Hematopoietic multipotent progenitor cell (in vitro differentiated cells): ENCODE results near the gene SIGLEC11. TPM values are rescaled to one million over a fixed set of nuclear protein-coding genes. Genes with fewer than 3 reads are reported as not detected.
"Not testable (repeated sequence)": the region's sequence is repeated elsewhere in the genome, so short reads cannot be mapped to it uniquely, and the experiment has no call there.

ENCODE experiments used
- DNase-seq, 3 donors: peaks; one replicate each; pipeline ENCODE4 v3.0.0-alpha.2; 2011 to 2015; ENCODE audit warnings: low read depth in 2 of 3, low spot score in 2 of 3
- total RNA-seq: library from RNA; depleted of rRNA; stranded (reverse); fragments of >200 nt; gene quantifications from one replicate; pipeline ENCODE4 v1.2.3, GENCODE V29; 2012

Gene SIGLEC11
- total RNA-seq, 1 donor = under 0.01 TPM

DNA sequence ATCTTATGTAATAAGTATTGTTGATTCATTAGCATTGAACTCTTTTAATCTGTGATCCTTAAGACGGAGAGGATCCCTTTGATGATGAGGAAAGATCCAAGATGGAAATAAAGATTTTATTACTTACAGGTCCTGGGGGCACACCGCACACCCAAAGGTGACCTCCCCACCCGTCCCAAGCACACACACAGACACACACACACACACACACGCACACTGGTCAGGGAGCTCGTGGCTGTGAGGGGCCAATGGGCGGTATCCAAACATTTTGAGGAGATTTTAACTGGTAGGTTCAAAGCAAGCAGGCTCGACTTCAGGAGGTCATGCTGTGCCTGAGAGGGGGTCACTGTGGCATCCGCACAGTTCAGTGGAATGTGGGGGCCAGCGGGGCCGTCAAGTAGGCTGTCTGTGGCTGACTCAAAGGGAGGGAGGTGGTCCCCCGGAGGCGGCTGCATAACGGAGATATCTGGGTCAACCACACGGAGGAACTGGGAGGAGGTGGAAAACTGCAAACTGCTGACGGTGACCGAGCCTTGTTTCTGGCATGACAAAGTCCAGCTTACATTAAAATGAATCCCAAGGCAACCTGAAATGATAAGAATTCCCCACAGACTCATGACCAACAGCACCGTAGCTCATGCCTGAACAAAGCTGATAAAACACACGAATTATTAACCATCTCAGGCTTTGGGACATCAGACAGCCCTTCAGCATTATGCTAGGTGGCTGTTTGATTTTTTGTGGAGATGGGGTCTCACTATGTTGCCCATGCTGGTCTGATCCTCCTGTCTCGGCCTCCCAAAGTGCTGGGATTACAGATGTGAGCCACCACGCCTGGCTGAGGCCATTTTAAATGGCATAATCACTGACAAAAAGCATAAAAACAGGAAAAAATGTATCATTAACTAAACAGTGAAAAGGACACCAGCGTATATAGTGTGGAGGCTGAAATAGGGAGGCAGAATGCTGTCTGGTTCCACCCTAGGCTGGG is 20.9 kb upstream of the SIGLEC11 start:
- no peak for DNase-seq

DNA sequence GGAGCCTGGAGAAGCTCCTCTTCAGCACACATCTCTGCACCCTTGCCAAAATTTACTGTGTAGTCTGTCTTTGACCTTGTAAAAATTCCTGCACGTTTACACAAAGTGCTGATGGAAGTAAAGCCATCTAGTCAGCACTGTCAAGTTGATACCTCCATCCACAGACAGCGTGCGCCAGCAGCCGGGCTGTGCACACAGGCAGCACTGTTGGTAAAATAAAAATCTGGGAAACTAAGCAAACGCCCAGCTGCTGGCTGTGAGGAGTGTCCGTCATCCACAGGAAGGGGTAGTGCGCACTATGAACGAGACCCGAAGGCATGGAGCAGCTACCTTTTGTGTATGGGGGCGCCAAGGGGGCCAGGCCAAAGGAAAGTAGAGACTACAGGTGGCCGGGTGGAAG is 17.4 kb upstream of the SIGLEC11 start:
- DNase-seq = no peak

DNA sequence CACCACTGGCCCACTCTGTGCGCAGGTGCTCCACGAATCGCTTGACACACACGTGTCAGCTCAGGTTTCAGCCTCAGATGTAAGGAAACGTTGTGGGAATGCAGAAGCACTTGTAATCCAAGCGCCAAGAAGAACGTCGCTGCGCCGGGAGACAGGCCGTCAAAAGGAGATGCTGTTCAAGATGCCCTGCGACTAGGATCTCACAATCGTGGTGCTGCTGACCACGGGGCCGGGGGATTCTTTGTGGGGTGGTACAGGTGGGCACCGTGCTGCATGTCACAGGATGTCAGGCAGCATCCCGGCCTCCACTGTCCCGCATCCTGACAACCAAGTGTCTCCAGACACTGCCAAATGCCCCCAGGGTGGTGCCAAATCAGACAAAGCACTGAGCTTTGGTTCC is 16.9 kb upstream of the SIGLEC11 start:
- no peak for DNase-seq

DNA sequence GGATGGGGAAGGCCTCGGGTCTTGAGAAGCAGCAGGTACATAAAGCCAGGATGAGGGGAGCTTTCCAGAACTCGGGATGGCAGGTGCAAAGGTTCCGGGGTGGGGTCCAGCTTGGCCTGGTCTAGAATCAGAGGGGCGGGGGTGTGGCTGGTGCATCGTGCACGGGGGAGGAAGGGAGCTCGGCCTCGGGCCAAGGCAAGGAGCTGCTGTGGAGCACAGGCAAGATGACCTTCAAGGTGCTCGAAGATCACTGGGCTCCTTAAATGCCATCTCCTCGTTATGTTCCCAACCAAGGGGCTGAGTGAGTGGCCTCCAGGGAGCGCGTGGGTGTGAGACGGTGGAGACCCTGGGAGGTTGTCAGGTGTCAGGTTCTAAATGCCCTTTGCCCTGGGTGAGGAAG is 16.1 kb upstream of the SIGLEC11 start:
- DNase-seq = no peak

DNA sequence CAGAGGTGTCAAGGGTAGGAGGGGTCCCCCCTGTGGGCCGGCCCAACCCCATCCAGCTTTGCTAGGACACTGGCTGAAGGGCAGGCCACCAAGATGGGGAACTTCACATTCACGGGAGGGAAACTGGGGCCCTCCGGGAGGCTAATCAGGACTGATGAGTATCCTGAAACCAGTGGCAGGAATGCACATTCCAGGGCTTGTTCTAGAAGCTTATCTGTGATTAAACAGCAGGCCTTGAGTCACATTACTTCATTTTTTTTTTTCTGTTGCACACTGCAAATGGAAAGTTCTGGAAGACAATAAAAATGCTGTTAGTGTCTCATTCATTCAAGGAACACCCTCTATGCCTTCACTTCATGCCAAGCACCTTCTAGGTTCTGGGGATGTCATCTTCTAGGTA is 15.5 kb upstream of the SIGLEC11 start:
- no peak for DNase-seq

DNA sequence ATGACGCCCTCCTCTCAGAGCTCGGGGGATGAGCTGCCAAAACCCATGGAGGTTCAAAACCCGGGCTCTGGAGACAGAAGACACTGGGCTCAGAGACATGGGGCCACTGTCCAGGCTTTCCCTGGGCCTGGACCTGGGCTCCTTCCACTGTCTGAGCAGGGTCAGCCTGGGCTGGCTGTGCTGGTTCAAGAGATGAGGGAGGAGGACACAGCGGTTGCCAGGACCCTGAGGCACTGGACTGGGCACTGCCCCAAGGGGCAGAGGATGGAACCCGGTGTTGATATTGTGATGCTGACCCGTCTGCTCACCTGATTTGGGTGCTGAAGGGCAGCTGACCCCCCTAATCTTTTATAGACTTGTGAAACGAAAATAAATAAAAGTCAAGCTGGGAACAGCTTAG is 14.1 kb upstream of the SIGLEC11 start:
- DNase-seq = no peak

DNA sequence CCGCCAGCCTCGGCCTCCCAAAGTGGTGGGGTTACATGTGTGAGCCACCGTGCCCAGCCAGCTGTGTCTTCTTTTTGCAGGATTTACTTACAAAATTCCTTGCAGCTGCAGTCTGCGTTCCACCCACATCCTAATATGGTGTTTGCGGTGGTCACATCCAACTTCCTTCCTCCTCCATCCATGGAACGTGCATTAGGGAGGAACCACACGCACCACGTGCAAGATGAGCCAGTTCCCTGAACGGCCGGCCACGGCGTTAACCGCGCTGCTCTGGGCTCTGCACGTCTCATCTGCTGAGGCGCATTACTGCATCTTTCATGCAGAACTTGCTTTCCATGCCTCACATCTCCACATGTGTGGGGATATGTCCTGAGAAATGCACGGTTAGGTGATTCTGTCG is 13.0 kb upstream of the SIGLEC11 start:
- no peak for DNase-seq

DNA sequence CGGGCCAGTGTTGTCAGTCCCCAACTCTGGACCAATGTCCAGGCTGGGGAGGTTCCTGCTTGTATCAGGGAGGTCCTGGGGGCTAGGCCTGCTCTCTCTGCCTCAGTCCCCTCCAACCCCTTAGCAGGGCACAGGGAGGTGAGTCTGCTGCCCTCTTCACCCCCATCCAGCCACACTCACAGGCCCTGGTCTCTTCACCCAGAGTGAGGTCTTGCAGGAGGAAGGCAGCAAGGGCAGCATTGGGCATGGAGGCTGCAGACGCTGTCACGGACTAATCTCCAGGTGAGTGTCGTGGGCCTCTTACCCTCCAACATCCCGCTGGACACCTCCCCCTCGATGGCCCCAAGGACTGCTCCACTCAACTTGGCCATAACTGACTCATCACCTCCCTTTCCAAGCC is 11.9 kb upstream of the SIGLEC11 start:
- DNase-seq = no peak

DNA sequence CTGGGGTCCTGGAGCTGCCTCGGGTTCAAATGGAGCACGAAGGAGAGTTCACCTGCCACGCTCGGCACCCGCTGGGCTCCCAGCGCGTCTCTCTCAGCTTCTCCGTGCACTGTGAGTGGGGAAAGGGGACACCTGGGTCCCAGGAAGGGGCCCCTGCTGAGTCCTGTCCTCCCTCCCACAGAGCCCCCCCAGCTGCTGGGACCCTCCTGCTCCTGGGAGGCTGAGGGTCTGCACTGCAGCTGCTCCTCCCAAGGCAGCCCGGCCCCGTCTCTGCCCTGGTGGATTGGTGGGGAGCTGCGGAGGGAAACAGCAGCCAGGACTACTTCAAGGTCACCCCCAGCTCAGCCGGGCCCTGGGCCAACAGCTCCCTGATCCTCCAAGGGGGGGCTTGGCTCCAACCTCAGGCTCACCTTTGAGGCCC is 11.0 kb upstream of the SIGLEC11 start:
- DNase-seq = no peak

DNA sequence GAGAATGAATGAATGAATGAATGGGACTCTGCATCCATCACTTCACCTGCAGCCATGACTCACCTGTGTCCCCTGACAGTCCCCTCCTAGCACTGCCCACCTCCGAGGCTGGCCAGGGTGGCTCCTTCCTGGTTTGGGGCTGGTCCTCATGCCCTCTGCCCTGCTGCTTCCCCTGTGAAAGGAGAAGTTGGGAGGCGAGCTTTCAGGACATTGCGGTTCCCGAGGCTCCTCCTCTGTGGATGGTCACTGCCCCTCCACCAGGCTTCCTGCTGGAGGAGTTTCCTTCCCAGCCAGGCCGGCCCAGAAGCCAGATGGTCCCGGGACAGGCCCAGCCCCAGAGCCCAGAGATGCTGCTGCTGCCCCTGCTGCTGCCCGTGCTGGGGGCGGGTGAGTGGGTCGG is 8.4 kb upstream of the SIGLEC11 start:
- not testable (repeated sequence) for DNase-seq

DNA sequence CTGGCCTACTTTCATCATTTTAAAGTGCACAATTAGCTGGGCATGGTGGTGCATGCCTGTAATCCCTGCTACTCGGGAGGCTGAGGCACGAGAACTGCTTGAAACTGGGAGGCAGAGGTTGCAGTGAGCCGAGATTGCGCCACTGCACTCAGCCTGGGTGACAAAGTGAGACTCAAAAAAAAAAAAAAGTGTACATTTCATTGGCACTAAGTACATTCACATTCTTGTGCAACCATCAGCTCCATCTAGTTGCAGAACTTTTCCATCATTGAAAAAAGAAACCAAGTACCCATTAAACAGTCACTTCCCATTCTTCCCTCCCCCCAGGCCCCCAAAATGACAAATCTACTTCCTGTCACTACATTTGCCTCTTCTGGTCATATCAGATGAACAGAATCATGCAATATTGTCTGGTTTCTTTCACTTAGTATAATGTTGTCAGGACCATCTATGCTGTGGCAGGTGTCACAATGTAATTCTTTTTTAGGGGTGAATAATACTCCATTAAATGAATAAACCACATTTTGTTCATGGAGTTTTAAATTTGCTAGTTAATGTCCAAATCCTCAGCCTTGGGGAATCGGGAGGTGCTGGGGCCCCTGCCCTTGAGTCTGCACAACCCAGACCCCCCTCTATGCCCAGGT is 7.4 kb upstream of the SIGLEC11 start:
- DNase-seq = peak in 1 of 3 donors; percentile 11

DNA sequence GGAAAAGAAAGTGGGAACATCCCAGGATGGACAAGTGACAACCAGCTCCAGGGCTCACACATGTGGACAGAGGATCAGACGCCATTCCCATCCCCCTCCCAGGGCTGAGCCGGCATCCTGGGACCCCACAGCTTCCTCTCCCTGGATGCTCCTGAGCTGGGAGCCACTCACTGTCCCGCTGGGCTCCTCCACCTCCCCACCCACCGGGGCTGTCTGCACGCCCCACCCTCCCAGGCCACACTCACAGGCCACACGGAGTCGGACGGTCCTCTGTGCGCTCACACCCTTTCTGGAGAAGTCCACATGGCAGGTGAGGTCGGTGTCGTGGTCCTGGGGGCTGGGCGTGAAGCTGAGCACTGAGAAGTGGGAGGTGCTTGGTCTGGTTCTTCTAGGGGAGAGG is 1.1 kb downstream of the SIGLEC11 start:
- not testable (repeated sequence) for DNase-seq

DNA sequence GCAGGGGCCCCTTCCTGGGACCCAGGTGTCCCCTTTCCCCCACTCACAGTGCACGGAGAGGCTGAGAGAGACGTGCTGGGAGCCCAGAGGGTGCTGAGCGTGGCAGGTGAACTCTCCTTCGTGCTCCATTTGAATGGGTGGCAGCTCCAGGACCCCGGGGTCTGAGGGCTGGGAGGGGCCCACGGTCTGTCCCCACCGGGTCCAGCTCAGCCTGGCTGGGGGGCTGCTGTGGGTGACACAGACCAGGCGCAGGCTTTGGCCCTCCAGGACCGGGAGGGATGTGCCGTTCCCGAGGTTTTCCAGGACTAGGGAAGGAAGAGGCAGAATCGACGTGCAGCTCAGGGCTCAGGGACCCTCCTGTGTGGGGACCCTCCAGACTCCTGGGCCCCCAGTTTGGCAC is 2.4 kb downstream of the SIGLEC11 start:
- not testable (repeated sequence) for DNase-seq

DNA sequence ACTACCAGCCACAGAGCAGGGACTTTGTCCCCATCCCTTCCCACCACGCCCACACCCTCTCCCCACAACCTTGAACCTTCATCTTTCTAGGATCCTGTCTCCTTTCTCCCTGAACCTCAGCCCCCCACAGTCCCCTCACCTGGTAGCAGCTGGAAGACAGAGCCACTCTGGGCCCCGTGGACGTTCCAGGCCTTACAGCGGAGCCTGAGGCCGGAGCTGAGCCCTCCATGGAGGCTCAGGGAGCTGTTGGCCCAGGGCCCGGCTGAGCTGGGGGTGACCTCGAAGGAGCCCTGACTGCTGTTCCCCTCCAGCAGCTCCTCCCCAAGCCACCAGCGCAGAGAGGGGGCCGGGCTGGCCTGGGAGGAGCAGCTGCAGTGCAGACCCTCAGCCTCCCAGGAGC is 2.8 kb downstream of the SIGLEC11 start:
- DNase-seq = not testable (repeated sequence)

DNA sequence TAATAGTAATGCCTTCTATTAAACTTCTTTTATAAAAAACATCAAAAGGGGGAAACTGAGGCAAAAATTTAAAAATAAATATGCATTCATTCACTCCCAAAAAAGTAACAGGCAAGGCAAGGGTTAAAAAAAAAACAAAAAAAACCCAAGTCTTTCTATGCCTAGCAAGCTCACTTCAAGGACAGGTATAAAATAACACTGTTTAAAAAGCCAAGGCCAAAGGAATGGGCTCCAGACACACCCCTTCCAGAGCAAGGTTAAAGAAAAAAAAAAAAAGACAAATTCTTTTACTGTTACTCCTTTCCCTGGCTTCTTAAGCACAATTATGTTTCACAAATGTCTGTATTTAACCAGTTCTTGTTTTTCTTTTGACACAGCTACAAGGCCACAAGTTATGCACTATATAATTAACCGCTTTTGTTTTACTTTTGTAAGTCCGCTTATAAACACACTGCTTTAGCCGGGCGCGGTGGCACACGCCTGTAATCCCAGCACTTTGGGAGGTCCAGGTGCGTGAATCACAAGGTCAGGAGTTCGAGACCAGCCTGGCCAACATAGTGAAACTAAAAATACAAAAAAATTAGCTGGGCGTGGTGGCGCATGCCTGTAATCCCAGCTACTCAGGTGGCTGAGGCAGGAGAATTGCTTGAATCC is 3.6 kb downstream of the SIGLEC11 start:
- no peak for DNase-seq

DNA sequence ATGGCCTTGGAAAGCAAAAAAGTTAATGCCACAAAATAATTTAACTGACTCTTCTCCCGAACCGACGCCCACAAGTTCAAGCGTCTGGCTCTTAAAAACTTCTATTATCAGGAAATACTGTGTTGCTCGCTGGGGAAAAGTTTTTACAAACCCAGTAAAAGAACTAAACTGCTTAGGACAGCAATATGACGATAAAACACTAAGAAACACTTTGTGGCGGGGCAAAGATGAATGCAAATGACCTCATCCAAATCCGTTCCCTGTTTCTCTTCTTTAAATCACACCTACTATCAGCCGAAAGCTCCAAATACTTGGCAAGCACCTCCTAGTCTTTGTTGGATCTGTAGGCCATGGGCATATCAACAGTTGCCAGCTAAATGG is 4.9 kb downstream of the SIGLEC11 start:
- DNase-seq = no peak

DNA sequence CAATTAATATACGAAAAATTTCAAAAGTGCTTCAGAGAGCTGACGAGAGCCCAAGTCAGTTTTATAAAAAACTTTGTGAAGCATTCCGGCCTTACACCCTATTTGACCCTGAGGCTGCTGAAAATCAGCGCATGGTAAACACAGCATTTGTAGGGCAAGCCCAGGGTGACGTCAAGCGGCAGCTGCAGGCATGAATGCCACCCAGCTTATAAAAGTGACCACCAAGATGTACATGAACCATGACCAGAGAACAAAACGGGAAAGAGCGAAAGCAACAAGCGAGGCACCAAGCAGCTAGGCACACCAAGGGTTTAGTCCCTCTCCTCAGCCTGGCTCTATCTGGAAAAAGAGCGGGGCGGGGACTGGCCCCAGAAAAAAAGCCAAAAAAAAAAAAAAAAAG is 6.0 kb downstream of the SIGLEC11 start:
- no peak for DNase-seq

DNA sequence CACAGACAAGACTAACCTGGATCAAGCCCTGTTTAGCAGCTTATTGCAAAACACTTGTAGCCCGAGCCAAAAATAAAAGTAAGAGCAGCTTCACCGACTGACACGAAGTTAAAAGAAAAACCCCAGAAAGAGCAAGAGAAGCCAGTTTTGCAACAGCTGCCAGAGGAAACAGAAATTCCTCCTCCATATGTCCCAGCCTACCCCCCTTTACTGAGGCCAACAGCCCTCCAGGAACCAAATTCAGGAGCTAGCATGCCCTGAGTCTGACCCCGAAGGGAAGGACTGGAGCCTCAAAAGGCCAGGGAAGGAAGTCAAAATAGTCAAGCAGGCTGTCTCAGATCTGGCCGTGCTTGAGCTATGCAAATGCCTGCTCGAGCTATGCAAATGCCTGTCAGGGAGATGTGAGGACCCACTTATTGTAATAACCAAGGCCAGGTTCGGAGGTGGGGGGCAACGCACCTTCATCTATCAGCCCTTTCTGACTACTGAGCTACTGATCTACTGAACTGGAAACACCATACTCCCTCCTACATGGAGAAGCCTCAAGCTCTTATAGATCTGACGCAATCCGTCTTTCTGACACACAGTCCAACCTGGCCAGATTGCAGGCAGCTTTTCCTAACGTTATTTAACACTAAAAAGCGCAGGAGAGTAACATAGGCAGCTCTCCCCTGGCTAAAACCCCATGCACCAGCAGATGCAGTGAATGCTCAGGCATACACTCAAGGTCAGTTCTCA is 6.7 kb downstream of the SIGLEC11 start:
- DNase-seq = no peak

DNA sequence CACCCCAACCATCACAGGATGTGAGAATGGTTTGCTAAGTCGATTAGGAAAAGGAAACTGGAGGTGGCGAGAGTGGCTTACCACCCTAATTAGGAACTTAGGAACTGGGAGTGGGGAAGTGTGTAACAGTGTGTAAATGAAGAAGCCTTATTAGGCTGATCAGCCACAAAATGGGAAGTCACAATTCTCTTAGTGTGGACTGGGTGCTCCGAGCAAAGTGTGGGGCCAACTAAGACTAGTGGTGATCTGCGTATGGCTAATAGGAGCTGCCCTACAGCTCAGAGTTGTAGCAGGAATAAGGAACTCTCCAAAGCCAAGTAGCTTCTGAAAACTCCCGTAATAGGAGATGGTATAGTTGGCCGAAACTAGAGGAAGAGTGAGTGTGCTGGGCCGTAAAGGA is 7.6 kb downstream of the SIGLEC11 start:
- DNase-seq = no peak

DNA sequence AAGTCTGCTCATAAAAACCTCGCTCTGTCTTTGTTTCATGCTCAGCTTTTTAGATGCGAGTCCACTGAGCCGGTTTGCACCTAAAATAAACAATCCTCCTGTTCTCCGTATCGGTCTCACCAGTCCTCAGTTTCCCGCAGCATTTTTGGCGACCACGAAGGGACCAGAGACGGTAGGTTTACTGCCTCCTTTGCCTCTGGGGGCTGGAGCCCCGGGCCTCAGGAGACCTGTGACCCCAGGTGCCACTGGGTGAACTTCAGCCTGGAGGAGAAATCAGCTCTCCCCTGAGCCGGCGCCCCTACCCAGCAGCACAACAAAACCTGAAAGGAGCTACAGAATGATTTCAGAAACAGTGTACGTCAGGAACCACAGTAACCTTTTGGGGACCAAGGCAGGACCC is 8.1 kb downstream of the SIGLEC11 start:
- DNase-seq = no peak

DNA sequence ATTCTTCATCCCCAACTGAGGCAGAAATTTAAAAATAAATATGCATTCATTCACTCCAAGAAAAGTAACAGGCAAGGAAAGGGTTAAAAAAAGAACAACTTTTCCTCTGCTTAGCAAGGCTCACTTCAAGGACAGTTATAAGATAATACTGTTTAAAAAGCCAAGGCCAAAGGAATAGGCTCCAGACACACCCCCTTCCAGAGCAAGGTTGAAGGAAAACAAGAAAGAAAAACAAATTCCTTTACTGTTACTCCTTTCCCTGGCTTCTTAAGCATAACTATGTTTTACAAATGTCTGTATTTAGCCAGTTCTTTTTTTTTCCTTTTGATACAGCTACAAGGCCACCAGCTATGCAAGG is 8.5 kb downstream of the SIGLEC11 start:
- DNase-seq = no peak
